Heart right ventricle (tissue), 16 donors: ENCODE results near the gene FAM20A. TPM values are rescaled to one million over a fixed set of nuclear protein-coding genes. Genes with fewer than 3 reads are reported as not detected.

Experiments used
- ATAC-seq, 8 donors: fragments of 200-7000 bp; cut with Tn5 transposase; one replicate each; pipeline ENCODE4 v1.9.1; 2020; ENCODE audit warnings: mild to moderate bottlenecking in 8 of 8, moderate library complexity in 8 of 8, moderate number of reproducible peaks in 1 of 8
- DNase-seq, 2 donors: peaks; one replicate each; pipeline ENCODE4 v3.0.0-alpha.2; 2020
- H3K27ac ChIP-seq, 10 donors: fragments of 200-600 bp; sonication (generic) in 2 of 10; one replicate each; pipeline versions ENCODE4 v1.5.0 to v1.8.0; 2020 to 2022; ENCODE audit warnings: mild to moderate bottlenecking in 3 of 10
- H3K27me3 ChIP-seq, 7 donors: fragments of 200-600 bp; one replicate each; pipeline ENCODE4 v1.8.0; 2021 to 2022; ENCODE audit warnings: mild to moderate bottlenecking in 2 of 7
- H3K36me3 ChIP-seq, 9 donors: fragments of 200-600 bp; sonication (generic) in 1 of 9; one replicate each; pipeline versions ENCODE4 v1.5.0 to v1.8.0; 2020 to 2022; ENCODE audit warnings: mild to moderate bottlenecking in 2 of 9
- H3K4me1 ChIP-seq, 9 donors: fragments of 200-600 bp; sonication (generic) in 1 of 9; one replicate each; pipeline versions ENCODE4 v1.5.0 to v1.8.0; 2020 to 2022; ENCODE audit warnings: mild to moderate bottlenecking in 4 of 9
- H3K4me3 ChIP-seq, 10 donors: fragments of 200-600 bp; sonication (generic) in 2 of 10; one replicate each; pipeline versions ENCODE4 v1.5.0 to v1.8.0; 2020 to 2022; ENCODE audit warnings: mild to moderate bottlenecking in 7 of 10, moderate library complexity in 2 of 10
- H3K9me3 ChIP-seq, 11 donors: fragments of 200-600 bp in 10 of 11; sonication (generic) in 2 of 11; one replicate each; pipeline versions ENCODE4 v1.5.0 to v1.8.0; 2013 to 2022; ENCODE audit warnings: mild to moderate bottlenecking in 2 of 11, control low read depth in 1 of 11, moderate library complexity in 1 of 11
- CTCF ChIP-seq, 9 donors: fragments of 200-600 bp; sonication (generic) in 2 of 9; IDR thresholded peaks; one replicate each; pipeline versions ENCODE4 v1.5.0 to v1.8.0; 2021 to 2022; ENCODE audit warnings: antibody characterized with exemption in 9 of 9, mild to moderate bottlenecking in 5 of 9, moderate library complexity in 1 of 9
- WGBS, 2 donors: extraction: QIAGEN DNeasy Blood & Tissue Kit; methylation state at CpG; one replicate each; pipeline ENCODE4 v1.1.7; 2013; ENCODE audit warnings: inconsistent platforms in 1 of 2; 5-methylcytosine and 5-hydroxymethylcytosine counted together
- intact Hi-C, 10 donors: fragments of 100-400 bp; cut with DNase I; formaldehyde crosslinking; loops; one replicate each; pipeline versions ENCODE4 v1.11.1 to v1.14.2; 2022
- polyA plus RNA-seq, 2 donors: library from polyadenylated mRNA; stranded (reverse); fragments of 200-250 nt; gene quantifications; one replicate each; pipeline ENCODE4 v1.2.3, GENCODE V29; 2013
- total RNA-seq, 10 donors: library from RNA; stranded (reverse); fragmentation: NEBNext Ultra II Directional in 3 of 10; extraction: Animal tissue kit (Norgen Biotek cat#: 25700) in 3 of 10; gene quantifications; one replicate each; pipeline versions ENCODE4 v1.2.1 to v1.2.4, GENCODE V29; 2021 to 2023
- donor health status: Arrhythmogenic right ventricular cardiomyopathy.
- donor health status: ischemic (EF 13 %, LVEDD 7.1; RV severe dilation, severe dysfunction).
- donor health status: healthy with polysubstance abuse.
- donor health status: DM: no; HTN: yes; CAD: no.
- donor health status: DM: no; HTN: no; CAD: no.
- donor health status: ischemic (EF 25% LVEDD 6.9; RV normal size, moderate dysfunction).
- donor health status: ischemic (EF 25% LVEDD 5.7; RV mildly dilated, moderate dysfunction).
- donor health status: healthy.
- donor health status: DM: yes; HTN: yes; CAD: no.
- donor health status: Ischemic cardiomyopathy.
- donor health status: ischemic (EF 35%, LVEDD 5.7; RV mildly dilated, moderate dysfunction).
- donor health status: nonischemic (EF 11% LVEDD 7.7; RV severe dilation, severe dysfunction).
- donor health status: DM: yes; HTN: yes; CAD: no.
- donor health status: PGD.
- donor health status: ischemic (EF 29% LVEDD 5.4; RV normal size, mild dysfunction).
- donor health status: nonischemic (EF 23%, LVEDD 6.1; RV moderate dilation, normal function).

FAM20A gene
- total and polyA plus RNA-seq, 12 donors: 3.1 to 18.1 (median 7.7) TPM

- no peak for TF ChIP-seq CTCF (IDR thresholded peaks at IDR 0.05)
- Histone ChIP-seq H3K4me3 (no peak overlapping the region), H3K9me3 (peaks cover 0 to 12% (median 0%) of the 10 kb centered on the region in 11 donors), H3K36me3 (peaks cover 0 to 79% (median 16%) of the 10 kb centered on the region in 9 donors), H3K27me3 (no peaks in the 10 kb centered on the region), H3K4me1 (peaks cover 0 to 20% (median 0%) of the 10 kb centered on the region in 9 donors), H3K27ac (peak overlapping the region in 4 of 10 donors; percentile 8 to 48 (median 21))
- 57 to 59% methylated on average over 12 of the region's 12 CpGs for WGBS, 2 donors
- DNase-seq: no peak
- peak in 3 of 8 donors; percentile 49 to 56 (median 52) for ATAC-seq
- intact Hi-C loops: loop anchor here in 5 of 10 donors (5.0 to 10.0 kb wide), 3 partner anchors 68 to 213 kb away; no protein-coding TSS in a partner anchor
Observed at GRCh38 chr17:68544111-68544915, 56.9 kb downstream of the FAM20A start.

DNA sequence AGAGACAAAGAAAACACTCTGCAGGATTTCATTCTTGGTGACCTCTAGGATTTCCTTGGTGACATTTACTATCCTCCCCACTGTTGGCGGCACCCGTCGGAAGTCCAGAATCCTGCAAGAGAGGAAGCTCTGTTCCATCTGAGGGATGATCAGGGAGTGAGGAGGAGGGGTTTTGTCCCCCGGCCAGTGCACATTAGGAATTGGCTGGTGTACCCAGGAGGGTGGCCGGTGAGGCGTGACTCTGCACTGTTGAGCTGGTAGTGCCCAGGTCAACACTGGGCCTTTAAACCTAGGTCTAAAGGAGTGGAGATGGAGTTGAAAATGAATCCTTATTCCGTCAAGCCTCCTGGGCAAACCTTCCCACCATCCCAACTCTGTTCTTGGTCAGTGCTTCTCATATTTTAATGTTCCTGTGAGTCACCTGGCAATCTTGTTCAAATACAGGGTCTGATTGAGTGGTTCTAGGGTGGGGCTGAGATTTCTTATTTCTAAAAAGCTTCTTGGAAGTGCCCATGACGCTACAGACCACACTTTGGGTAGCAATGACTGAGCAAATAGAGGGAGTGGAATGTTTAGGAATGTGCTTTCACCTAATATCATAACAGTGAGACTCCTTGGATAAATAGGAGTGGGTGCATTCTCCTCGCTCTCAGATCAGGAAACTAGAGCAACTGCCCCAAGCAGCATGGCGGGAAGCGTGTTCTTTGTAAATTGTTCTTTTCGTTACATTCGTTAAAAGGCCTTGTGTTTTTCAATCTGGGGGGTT lies 58.3 kb downstream of the FAM20A start:
- no peak overlapping the region for H3K4me3 ChIP-seq
- peaks cover 0 to 32% (median 0%) of the 10 kb centered on the region in 9 donors for H3K4me1 ChIP-seq
- peaks cover 0 to 12% (median 0%) of the 10 kb centered on the region in 11 donors for H3K9me3 ChIP-seq
- no peaks in the 10 kb centered on the region for H3K27me3 ChIP-seq
- DNase-seq (no peak), ATAC-seq (no peak)
- no peak for TF ChIP-seq CTCF (IDR thresholded peaks at IDR 0.05)
- intact Hi-C loops: loop anchor here in 5 of 10 donors (5.0 to 10.0 kb wide), 3 partner anchors 69 to 214 kb away; no protein-coding TSS in a partner anchor
- H3K27ac ChIP-seq: no peak overlapping the region
- H3K36me3 ChIP-seq: peaks cover 0 to 87% (median 30%) of the 10 kb centered on the region in 9 donors
- WGBS, 2 donors: 95 to 98% methylated on average over 13 of the region's 13 CpGs

- Histone ChIP-seq H3K9me3 (peaks cover 0 to 5% (median 0%) of the 10 kb centered on the region in 11 donors), H3K27me3 (no peaks in the 10 kb centered on the region), H3K4me3 (no peak overlapping the region), H3K36me3 (peaks cover 0 to 96% (median 38%) of the 10 kb centered on the region in 9 donors), H3K27ac (no peak overlapping the region), H3K4me1 (peaks cover 0 to 43% (median under 1%) of the 10 kb centered on the region in 9 donors)
- intact Hi-C loops: loop anchor here in 5 of 10 donors (5.0 to 10.0 kb wide), 3 partner anchors 70 to 215 kb away; no protein-coding TSS in a partner anchor
- DNase-seq: no peak
- no peak for TF ChIP-seq CTCF (IDR thresholded peaks at IDR 0.05)
- peak in 1 of 8 donors; percentile 8 for ATAC-seq
- WGBS, 2 donors: 86 to 88% methylated on average over 6 of the region's 6 CpGs
Observed at GRCh38 chr17:68541816-68542215, 59.4 kb downstream of the FAM20A start.

DNA sequence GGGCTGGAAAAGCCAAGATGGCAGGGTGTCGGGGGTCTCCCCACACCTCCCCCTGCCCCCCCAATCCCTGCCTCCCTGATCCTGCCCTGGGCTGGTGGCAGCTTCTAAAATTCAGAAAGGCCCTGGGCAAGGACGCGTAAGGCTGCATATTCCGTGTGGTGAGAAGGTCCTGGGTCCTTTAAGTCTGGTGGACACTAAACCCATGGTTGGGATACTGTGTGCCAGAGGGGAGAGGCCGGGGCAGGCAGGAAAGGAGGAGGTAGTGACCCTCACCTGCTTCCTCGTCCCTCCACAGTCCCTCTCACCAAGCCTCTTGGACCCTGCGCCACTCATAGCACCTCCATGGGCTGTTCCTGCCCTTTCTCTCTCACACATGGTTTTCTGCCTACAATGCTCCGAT lies 60.2 kb downstream of the FAM20A start:
- Histone ChIP-seq H3K27me3 (no peaks in the 10 kb centered on the region), H3K36me3 (peaks cover 0 to 96% (median 41%) of the 10 kb centered on the region in 9 donors), H3K4me1 (peaks cover 0 to 51% (median 8%) of the 10 kb centered on the region in 9 donors), H3K4me3 (no peak overlapping the region), H3K27ac (peak overlapping the region in 6 of 10 donors; percentile 11 to 67 (median 48)), H3K9me3 (no peaks in the 10 kb centered on the region)
- ATAC-seq (peak in 5 of 8 donors; percentile 2 to 11 (median 6)), DNase-seq (no peak)
- intact Hi-C loops: loop anchor here in 5 of 10 donors (5.0 to 10.0 kb wide), 3 partner anchors 71 to 216 kb away; no protein-coding TSS in a partner anchor
- 87 to 89% methylated on average over 8 of the region's 8 CpGs for WGBS, 2 donors
- no peak for TF ChIP-seq CTCF (IDR thresholded peaks at IDR 0.05)
